Endodermal cell (in vitro differentiated cells): Measurements from ENCODE around the gene SLC13A1. TPM values are rescaled to one million over a fixed set of nuclear protein-coding genes. Genes with fewer than 3 reads are reported as not detected.

Source experiments
- DNase-seq: peaks from one replicate; pipeline ENCODE4 v3.0.0-alpha.2; 2017
- H3K27ac ChIP-seq: 2 replicates; pipeline ENCODE4 v1.5.1; 2013; ENCODE audit warnings: mild to moderate bottlenecking, low read depth, low read length, moderate library complexity
- H3K27me3 ChIP-seq: 2 replicates; pipeline ENCODE4 v1.6.1; 2013; ENCODE audit warnings: mild to moderate bottlenecking, low read length, moderate library complexity; ENCODE audit not compliant: insufficient read depth, control insufficient read depth, poor library complexity, severe bottlenecking
- H3K36me3 ChIP-seq: 2 replicates; pipeline ENCODE4 v1.7.0; 2013; ENCODE audit warnings: mild to moderate bottlenecking, low read length, moderate library complexity; ENCODE audit not compliant: control insufficient read depth, insufficient read depth
- H3K4me1 ChIP-seq: one replicate; pipeline ENCODE4 v1.7.0; 2013; ENCODE audit warnings: low read length; ENCODE audit not compliant: control insufficient read depth, insufficient read depth
- H3K4me3 ChIP-seq: 2 replicates; pipeline ENCODE4 v1.5.1; 2013; ENCODE audit warnings: mild to moderate bottlenecking, low read length, moderate library complexity
- H3K9ac ChIP-seq: 2 replicates; pipeline ENCODE4 v1.6.1; 2013; ENCODE audit warnings: mild to moderate bottlenecking, low read length, moderate library complexity; ENCODE audit not compliant: poor library complexity, severe bottlenecking; ENCODE audit errors: extremely low read depth
- H3K9me3 ChIP-seq: 2 replicates; pipeline ENCODE4 v1.6.1; 2013; ENCODE audit warnings: mild to moderate bottlenecking, low read length, moderate library complexity; ENCODE audit not compliant: control insufficient read depth
- H3K27ac Mint-ChIP-seq: 2 replicates; pipeline ENCODE4 v1.8.0; 2020; ENCODE audit warnings: mixed read lengths
- H3K27me3 Mint-ChIP-seq: 2 replicates; pipeline ENCODE4 v1.8.0; 2021; ENCODE audit warnings: mild to moderate bottlenecking, mixed read lengths; ENCODE audit not compliant: insufficient read depth
- H3K36me3 Mint-ChIP-seq: 2 replicates; pipeline ENCODE4 v1.8.0; 2020; ENCODE audit warnings: low read depth, mixed read lengths
- H3K4me1 Mint-ChIP-seq: 2 replicates; pipeline ENCODE4 v1.8.0; 2020; ENCODE audit warnings: mixed read lengths
- H3K4me3 Mint-ChIP-seq: 2 replicates; pipeline ENCODE4 v1.8.0; 2020; ENCODE audit warnings: mild to moderate bottlenecking, moderate library complexity, mixed read lengths
- H3K9me3 Mint-ChIP-seq: 2 replicates; pipeline ENCODE4 v1.8.0; 2020; ENCODE audit warnings: mild to moderate bottlenecking, mixed read lengths
- CTCF ChIP-seq: fragments of 200-600 bp; sonication (generic); conservative IDR thresholded peaks from 2 replicates; pipeline ENCODE4 v1.5.0; 2021; ENCODE audit warnings: antibody characterized with exemption, mild to moderate bottlenecking
- WGBS, 2 experiments: methylation state at CpG; one replicate each; pipeline versions ENCODE4 v1.1.5 to v1.1.7; 2013; ENCODE audit warnings: missing lambda C conversion rate in 2 of 2, mixed read lengths in 1 of 2; ENCODE audit not compliant: insufficient coverage in 1 of 2, insufficient read length in 1 of 2; 5-methylcytosine and 5-hydroxymethylcytosine counted together
- total RNA-seq, 2 donors: library from RNA; stranded (reverse); fragmentation: NEBNext Ultra II Directional in 1 of 2; extraction: Animal tissue kit (Norgen Biotek cat#: 25700) in 1 of 2; gene quantifications; 2 replicates in 1 of 2; 3 replicates in 1 of 2; pipeline ENCODE4 v1.2.1, GENCODE V29; 2021

SLC13A1 gene
- total RNA-seq, 2 donors from 2014 or later = not detected

- 94% methylated on average over 3 of the region's 3 CpGs; no CpG with 5 or more reads in 1 of the 2 experiments for WGBS, 2 experiments
- no peak for DNase-seq
- no peak for TF ChIP-seq CTCF
- no peaks in the 10 kb centered on the region for H3K9me3 Mint-ChIP-seq
- Histone ChIP-seq H3K36me3 (no peaks in the 10 kb centered on the region), H3K27ac (no peak overlapping the region), H3K4me1 (no peaks in the 10 kb centered on the region), H3K9me3 (no peaks in the 10 kb centered on the region), H3K4me3 (no peak overlapping the region), H3K27me3 (no peaks in the 10 kb centered on the region), H3K9ac (no peak overlapping the region)
- no peaks in the 10 kb centered on the region for H3K36me3 Mint-ChIP-seq
- H3K4me3 Mint-ChIP-seq = no peak overlapping the region
- H3K27me3 Mint-ChIP-seq = no peaks in the 10 kb centered on the region
- no peak overlapping the region for H3K27ac Mint-ChIP-seq
- no peaks in the 10 kb centered on the region for H3K4me1 Mint-ChIP-seq
These were observed 42.0 kb upstream of the SLC13A1 start for GRCh38 chr7:123241809-123242208.

GRCh38 chr7:123231021-123232000 lies 31.5 kb upstream of the SLC13A1 start:
- no peak overlapping the region for H3K4me3 ChIP-seq
- Mint-ChIP-seq H3K27me3 (no peaks in the 10 kb centered on the region), H3K27ac (no peak overlapping the region), H3K36me3 (peaks cover 5% of the 10 kb centered on the region), H3K4me1 (no peaks in the 10 kb centered on the region), H3K9me3 (peaks cover 15% of the 10 kb centered on the region), H3K4me3 (no peak overlapping the region)
- H3K4me1 ChIP-seq = no peaks in the 10 kb centered on the region
- peaks cover 15% of the 10 kb centered on the region for H3K9me3 ChIP-seq
- H3K9ac ChIP-seq = no peak overlapping the region
- no peak for TF ChIP-seq CTCF
- no peaks in the 10 kb centered on the region for H3K27me3 ChIP-seq
- WGBS, 2 experiments = 88 to 95% methylated on average over 3 to 4 of the region's 4 CpGs
- no peak for DNase-seq
- H3K27ac ChIP-seq = no peak overlapping the region
- H3K36me3 ChIP-seq = no peaks in the 10 kb centered on the region

- no peaks in the 10 kb centered on the region for H3K4me1 Mint-ChIP-seq
- no peak overlapping the region for H3K27ac ChIP-seq
- H3K36me3 ChIP-seq = no peaks in the 10 kb centered on the region
- peaks cover 5% of the 10 kb centered on the region for H3K36me3 Mint-ChIP-seq
- H3K9ac ChIP-seq = no peak overlapping the region
- H3K4me3 Mint-ChIP-seq = no peak overlapping the region
- H3K27me3 Mint-ChIP-seq = no peaks in the 10 kb centered on the region
- H3K4me3 ChIP-seq = no peak overlapping the region
- H3K9me3 Mint-ChIP-seq = peaks cover 15% of the 10 kb centered on the region
- 92 to 96% methylated on average over 11 of the region's 11 CpGs for WGBS, 2 experiments
- peaks cover 15% of the 10 kb centered on the region for H3K9me3 ChIP-seq
- no peak overlapping the region for H3K27ac Mint-ChIP-seq
- no peaks in the 10 kb centered on the region for H3K4me1 ChIP-seq
- TF ChIP-seq CTCF = no peak
- no peaks in the 10 kb centered on the region for H3K27me3 ChIP-seq
- DNase-seq = no peak
These were observed 30.8 kb upstream of the SLC13A1 start for GRCh38 chr7:123230603-123231002.
